Testis (tissue), 2 donors: ENCODE measurements around the gene ZFYVE28.

Source experiments
- POLR2A ChIP-seq: fragments of 450-650 bp; IDR thresholded peaks from one replicate; pipeline ENCODE4 v1.6.1; 2017; ENCODE audit warnings: antibody characterized with exemption, mild to moderate bottlenecking, moderate library complexity
- TF ChIP-seq, protein P1 (sequence below), 3 experiments: fragments of 450-650 bp in 2 of 3; fragments of 200-600 bp in 1 of 3; sonication (generic) in 1 of 3; IDR thresholded peaks; one replicate each; pipeline ENCODE4 v1.5.1; 2016 to 2019; ENCODE audit warnings: antibody characterized with exemption in 3 of 3, mild to moderate bottlenecking in 2 of 3, moderate library complexity in 1 of 3

DNA sequence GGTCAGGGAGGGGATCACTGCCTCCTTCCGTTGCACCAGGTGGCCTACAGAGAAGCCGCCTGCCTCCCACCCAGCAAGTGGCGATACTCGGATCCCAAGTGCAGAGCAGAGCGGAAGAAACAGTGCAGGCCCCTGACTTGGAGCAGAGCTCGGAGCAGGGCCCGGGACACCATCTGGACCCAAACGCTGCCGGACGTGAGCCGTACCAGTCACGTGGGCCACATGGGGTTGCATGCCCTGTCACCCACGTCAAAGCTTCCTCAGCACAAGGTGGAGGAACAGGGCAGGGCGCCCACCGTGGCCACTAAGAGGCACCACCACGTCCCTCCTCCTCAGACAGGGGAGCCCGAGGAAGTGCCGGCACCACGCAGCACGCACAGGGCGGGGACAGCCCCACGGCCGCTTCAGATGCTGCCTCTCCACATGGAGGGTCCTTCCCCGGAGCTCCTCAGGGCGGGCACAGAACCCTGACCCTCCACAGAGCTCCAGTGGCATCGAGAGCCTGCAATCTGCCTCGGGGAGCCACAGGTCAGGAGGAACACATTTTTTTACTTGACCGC lies 18.7 kb downstream of the ZFYVE28 start:
- TF ChIP-seq, protein P1, sequence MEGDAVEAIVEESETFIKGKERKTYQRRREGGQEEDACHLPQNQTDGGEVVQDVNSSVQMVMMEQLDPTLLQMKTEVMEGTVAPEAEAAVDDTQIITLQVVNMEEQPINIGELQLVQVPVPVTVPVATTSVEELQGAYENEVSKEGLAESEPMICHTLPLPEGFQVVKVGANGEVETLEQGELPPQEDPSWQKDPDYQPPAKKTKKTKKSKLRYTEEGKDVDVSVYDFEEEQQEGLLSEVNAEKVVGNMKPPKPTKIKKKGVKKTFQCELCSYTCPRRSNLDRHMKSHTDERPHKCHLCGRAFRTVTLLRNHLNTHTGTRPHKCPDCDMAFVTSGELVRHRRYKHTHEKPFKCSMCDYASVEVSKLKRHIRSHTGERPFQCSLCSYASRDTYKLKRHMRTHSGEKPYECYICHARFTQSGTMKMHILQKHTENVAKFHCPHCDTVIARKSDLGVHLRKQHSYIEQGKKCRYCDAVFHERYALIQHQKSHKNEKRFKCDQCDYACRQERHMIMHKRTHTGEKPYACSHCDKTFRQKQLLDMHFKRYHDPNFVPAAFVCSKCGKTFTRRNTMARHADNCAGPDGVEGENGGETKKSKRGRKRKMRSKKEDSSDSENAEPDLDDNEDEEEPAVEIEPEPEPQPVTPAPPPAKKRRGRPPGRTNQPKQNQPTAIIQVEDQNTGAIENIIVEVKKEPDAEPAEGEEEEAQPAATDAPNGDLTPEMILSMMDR (IDR thresholded peaks at IDR 0.05) = no peak
- TF ChIP-seq POLR2A = no peak
